HG02884 (cell line): ENCODE results near the gene ZBTB42.

Experiments
- ATAC-seq: cut with Tn5 transposase; IDR thresholded peaks from one replicate; pipeline ENCODE4 v1.9.1; 2021; ENCODE audit warnings: mild to moderate bottlenecking, moderate library complexity; ENCODE audit not compliant: unreplicated experiment

The ZBTB42 gene

DNA sequence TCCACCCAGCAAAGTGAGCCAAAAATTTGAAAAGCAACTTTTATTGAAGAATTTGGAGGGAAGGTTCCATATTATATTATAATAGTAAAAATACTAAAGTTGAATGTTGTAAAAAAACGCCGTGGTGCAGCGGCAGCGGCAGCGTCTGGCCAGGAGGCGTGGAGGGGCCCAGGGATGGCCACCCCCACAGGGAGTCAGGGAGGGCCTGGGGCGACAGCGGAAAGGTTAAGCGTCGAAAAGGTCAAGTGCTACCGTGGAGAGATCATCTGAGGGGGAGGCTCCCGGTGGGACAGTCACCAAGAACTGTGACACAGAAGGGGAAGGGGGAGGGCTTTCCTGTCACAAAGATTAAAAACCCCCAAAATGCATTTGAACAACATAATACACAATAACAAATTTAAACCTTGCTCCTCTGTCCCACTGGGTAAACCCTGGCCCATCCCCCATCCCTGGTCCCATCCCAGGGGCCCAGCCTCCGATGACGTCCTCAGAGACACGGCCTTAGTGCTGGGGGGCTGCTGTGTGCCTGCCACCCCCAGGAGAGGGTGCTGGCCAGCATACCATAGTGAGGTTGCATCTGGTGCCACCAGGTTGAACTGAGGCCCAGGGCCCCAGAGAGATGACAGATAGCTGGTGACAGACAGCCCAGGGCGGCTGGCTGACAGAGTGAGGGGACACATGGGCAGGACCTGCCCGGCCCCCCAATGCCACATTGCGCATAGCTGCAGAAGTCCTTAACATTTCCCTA, 31.4 kb upstream of the ZBTB42 start:
- no peak for ATAC-seq

DNA sequence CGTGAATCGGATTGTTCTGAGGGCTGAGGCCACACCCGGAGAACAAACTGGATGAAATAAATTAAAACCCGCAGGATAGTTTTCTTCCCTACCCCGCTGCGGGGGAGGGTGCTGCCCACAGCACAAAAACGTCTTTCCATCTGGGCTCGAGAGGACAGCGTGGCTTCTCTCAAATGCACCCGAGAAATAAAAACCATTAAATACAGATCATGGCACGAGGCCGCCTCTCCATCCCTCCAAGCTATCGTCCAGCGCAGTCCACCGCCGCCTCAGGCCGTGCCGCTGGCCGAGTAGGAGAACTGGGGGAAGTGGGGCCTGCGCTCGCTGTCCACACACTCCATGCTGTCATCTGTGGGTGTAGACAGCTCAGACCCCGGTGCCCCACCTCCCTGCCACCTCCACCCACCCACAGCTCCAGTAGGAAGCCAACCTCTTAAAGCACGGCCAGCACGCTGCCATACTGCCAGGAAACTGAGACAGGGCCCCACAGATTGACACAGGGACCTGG, 30.8 kb upstream of the ZBTB42 start:
- ATAC-seq: no peak

DNA sequence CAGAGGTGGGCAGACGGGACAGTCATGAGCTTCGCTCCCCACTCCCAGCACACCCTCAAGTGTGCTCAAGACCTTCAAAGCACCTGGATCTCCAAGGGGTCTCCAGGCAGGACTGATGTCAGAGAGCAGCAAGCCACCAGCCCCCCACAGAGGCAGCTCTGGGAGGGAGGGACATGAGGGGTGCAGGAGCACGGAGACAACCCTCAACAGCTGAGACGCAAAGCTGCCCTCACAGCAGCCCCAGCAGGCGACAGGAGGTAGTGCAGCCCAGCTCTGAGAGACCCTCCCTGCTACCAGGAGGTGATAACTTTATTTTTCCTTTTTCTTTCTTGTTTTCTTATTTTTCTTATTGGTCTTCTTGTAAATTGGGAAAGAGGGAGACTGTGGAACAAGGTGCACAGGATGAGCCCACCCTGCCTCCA, 30.0 kb upstream of the ZBTB42 start:
- ATAC-seq: no peak

DNA sequence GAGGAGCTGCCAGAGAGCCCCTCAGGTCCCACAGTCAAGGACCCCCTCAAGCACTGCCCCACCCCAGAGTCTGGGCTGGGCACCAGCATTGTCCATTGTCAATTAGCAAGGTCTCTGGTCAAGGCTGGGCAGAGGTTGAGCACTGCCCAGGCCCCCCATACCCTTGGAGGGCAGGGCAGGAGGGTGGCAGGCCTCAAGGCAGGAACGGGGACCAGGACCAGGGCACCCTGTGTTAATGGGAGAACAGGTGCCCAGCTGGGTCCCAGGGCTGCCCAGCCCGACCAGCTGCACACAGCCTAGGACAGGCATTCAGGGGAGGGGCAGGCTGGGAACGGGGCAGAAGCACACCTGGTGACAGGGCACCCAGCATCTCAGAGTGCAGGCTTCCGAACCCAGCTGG, 29.5 kb upstream of the ZBTB42 start:
- ATAC-seq: no peak

DNA sequence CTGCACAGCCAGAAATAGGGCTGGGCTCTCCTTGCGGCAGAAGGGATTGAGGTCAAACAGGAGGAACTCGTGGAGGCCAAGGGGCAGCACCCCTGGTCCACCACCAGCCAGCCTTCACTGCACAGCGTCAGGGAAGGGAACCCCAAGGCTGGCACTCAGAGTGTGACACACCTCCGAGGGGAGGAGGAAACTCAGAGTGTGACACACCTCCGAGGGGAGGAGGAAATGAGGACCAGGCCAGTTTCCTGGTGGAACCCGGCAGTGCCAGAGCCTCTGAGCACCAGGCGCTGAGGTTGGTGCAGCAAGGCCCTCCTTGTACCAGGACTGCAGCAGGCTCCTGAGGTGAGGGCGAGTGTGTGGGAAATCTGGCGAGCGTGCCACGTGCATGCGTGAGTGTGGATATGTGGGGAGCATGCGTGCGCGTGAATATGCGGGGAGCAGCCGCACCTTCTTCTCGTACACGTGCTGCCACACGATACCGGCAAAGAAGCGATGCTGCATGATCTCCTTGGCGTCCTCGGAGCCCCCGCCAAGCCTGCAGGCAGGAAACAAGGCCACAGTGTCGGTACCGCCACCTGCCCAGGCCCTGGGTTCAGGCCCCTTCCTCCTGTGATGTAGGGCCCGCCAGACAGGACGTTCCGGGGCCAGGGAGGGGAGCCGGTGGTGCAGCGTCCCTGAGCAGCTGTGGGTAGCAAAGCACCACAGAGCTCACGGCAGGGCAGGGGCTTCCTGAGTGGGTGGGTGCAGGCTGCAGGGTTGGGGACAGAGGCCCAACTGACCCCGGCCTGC, 28.8 kb upstream of the ZBTB42 start:
- no peak for ATAC-seq

DNA sequence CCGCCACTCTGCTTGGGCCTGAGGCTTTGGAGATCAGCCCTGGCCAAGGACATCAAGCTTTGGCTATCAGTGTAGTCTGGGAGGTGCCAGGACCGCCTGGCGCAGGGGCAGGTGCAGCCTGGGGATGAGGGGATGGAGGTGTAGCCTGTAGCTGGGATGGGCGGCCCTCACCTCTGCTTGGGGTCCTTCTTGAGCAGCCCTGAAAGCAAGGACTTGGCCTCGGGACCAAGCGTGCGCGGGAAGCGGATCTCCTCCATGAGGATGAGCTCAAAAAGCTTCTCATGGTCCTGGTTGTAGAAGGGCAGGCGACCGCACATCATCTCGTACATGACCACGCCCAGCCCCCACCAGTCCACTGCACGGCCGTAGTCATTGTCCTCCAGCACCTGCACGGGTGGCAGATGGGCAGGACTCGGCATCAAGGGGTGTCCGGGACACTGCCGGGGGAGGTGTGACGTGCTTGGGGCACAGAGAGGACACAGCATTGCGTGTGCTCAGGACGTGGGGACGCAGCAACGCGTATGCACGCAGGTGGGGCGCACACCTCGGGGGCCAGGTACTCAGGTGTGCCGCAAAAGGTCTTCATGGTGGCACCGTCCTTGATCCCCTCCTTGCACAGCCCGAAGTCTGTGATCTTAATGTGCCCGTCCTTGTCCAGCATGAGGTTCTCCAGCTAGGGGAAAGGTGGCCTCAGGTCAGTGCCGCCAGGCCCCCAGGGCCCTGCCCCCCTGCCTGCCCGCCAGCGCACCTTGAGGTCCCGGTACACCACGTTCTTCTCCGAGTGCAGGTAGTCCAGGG, 28.0 kb upstream of the ZBTB42 start:
- ATAC-seq: no peak

DNA sequence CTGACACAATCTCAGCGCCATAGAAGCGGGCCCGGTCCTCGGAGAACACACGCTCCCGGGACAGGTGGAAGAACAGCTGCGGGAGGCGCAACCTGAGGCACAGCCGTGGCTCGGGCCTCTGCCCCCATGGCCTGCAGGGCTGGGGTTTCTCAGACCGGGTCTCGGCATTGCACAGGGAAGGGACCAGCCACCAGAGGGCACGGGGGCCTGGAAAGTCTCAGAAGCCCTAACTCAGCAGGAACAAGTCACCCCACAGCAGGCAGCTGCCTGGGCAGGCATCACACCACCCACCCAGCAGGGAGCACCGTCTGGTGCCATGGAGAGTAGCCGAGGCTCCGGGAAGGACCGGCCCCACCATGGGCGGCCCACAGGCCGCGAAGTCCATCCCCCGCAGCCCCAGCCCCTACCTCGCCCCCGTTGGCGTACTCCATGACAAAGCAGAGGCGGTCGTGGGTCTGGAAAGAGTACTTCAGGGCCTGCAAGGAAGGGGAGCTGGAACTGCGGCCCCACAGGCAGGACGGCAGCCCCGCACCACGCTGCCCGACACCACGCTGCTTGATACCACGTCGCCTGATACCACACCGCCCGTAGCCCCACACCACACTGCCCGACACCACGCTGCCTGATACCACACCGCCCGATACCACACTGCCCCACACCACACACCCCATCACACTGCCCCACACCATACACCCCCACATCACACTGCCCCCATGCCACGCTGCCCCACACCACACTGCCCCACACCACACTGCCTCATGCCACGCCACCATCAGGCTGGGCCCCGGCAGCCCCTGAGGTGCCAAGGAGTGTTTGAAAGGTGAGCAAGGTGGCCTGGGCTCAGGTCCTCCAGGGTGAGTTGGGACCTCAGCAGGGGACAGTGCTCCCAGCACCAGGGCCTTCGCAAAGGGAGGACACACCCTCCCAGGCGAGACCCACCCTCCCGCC, 27.1 kb upstream of the ZBTB42 start:
- ATAC-seq: no peak

DNA sequence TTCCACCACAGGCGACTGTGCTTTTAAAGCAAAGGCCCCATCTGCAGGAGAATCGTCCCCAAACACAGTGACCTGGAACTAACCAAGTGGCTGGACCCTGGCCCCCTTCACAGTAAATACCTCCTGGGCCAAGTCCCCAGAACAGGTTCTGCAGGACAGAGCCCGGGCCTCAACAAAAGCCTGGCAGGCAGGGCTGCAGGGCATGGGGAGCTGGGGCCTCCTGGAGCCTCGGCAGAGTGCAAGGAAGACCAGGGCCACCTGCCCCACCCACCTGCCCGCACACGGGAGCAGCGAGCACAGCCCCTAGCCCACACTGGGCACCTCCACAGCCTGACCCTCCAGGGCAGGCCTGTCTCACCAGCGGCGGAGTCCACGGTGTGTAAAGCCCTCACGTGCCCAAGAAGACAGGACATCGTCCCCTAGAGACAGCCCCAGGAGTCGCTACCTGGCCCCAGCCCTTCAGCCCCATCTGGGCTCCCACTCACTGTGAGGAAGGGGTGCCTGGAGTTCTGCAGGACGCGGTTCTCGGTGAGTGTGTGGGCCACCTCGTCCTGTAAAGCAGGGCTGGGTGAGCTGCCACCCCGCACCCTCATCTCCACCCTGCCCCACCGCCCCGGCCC, 26.3 kb upstream of the ZBTB42 start:
- ATAC-seq: no peak

DNA sequence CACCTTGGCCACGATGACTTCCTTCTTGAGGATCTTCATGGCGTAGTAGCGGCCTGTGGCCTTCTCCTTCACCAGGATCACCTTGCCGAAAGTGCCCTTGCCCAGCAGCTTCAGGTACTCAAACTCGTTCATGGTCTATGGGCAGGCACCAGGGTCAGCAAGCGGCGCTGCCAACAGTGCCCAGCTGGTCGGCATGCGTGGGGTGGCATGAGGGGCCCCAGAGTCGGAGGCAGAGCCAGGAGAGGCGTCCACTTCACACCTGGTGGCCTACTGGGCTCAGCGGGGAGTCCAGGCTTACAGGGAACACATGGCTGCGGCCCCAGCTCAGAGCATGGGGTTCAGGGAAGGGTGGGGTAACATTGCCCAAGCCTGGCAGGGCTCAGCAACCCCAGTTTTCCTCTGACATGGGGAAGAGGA, 25.8 kb upstream of the ZBTB42 start:
- ATAC-seq: no peak

DNA sequence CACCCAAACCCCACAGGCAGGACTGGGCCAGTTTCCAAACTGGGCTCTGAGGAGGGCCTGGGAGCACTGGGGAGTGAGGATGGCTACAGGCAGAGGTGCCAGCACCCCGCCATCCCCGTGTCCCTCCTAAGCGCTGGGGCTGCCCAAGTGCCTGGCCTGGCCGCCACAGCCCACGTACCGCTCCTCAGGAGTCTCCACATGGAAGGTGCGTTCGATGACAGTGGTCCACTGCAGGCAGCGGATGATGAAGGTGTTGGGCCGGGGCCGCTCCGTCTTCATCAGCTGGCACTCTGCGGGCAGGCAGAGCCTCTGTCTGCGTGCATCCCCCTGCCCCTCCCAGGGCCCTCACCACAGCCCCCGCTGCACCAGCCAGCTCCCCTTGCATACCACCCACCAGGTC, 24.4 kb upstream of the ZBTB42 start:
- ATAC-seq: no peak

DNA sequence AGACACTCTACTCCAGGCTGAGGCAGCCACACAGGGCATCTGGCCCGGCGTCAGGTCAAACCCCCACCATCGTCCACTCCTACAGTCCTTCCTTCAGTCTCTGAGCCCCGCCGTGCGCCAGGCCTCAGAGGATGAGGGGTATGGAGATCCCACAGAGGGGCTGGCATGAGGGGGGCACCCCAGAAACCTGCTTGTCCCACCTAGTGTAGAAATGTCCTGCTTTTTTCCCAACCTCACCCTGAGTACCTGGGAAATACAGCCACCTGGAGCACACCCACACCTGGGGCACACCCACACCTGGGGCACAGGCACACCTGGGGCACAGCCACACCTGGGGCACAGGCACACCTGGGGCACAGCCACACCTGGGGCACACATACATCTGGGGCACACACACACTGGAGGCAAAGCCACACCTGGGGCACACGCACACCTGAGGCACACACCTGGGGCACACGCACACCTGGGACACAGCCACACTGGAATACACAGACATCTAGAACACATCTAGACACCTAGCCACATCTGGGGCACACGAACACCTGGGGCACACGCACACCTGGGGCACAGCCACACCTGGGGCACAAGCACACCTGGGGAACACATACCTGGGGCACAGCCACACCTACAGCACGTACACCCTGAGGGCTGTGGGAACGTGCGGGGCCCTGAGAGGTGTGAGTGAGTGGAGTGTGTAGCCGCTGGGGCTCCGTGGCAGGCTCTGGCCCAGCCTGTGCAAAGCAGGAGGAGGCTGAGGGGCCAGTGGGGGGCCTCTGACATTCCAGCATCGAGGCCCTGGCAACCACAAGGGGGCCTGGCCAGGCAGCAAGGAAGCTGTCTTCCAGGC, 23.7 kb upstream of the ZBTB42 start:
- ATAC-seq: no peak

DNA sequence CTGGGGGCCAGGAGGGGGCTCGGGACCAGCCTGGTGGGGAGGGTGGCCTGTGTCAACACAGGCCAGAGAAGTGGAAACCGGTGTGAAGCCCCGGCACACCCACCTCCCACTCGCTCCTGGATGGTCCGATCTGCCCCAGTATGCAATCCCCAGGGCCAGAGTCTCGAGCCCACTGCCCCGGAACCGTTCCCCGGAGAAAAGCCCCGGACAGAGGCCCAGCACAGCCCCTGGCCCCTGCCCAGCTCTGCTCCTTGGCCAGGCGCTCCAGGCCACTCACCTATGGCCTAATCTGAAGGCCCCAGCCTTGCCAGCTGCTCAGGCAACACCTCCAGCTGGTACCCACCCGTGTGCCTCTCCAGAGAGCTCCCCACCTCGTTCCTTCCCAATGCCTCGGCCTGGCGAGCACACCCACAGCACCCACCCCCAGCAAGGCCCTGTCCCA, 23.1 kb upstream of the ZBTB42 start:
- ATAC-seq: no peak

DNA sequence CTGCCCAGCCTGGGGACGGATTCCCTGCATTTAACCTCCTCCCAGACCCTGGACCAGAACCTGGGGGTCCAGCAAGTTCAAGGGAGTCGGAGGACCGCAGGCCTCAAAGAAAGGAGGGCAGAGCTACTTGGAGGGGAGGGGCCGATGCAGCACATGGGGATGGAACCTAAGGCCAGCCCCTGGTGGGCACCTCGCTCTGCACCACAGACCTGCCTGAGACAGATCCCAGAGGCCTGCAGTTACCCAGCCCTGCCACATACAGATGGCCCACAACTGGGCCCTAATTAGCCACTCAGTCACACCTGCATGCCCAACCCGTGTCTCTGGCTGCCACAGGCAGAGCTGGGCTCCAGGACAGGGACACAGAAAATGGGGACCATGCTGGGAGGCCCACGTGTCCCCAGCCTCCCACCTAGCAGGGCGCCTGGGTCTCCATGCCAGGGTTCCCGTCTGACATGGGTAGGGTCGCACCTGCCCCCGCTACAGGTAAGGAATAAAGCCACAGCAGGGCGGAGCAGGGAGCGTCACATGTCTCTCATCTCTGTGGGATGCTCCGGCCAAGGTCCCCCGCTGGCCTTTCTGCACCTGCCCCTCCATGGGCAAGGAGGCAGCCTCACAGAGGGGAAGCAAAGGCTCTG, 22.1 kb upstream of the ZBTB42 start:
- ATAC-seq: no peak

DNA sequence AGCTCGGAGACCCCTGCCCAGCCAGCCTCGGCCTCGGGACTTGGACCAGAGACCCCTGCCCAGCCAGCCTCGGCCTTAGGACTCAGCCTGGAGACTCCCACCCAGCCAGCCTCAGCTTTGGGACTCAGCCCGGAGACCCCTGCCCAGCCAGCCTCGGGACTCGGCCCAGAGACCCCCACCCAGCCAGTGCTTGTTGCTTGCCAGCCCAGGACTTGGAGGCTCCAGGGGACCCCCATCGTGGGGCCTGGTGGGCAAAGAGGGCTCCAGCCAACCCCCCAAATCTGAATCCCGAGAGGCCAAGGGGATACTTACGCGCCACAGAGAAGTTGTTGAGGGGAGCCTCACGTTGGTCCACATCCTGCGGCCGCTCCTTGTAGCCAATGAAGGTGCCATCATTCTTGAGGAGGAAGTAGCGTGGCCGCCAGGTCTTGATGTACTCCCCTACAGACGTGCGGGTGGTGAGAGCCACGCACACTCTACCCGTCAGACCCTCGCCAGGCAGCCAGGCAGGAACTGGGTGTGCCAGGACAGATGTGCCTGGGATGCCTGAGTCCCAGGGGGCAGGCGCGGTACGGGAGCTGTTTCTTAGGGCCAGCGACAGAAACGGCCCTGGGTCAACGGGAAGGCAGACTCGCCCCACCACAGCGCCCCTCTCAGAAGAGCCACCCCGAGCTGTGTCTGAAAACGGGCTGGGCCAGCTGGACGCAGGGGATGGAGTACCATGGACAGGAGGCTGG, 21.0 kb upstream of the ZBTB42 start:
- ATAC-seq: no peak

DNA sequence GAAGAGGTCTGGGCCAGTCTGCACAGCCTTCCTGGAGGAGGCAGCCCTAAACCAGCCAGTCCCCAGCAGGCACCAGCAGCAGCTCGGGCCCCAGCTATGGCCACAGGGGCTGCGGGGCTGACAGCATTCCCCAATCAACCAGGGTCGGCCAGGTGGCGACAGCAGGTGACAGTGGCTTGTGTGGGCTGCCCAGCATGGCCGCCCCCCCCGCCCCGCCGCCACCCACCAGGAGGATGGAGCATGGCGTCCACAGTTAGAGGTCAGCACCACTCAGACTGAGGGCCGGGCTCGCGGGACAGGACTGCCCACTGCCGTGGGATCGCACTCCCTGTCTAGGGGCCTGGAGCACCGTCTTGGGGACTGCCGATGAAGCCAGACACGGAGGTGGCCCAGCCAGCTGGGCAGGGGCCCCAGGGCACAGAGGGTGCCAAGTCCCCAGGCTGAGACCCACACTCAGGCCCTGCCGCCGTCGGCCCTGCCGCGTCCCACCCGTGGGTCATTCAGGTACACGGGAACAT, 20.3 kb upstream of the ZBTB42 start:
- no peak for ATAC-seq

DNA sequence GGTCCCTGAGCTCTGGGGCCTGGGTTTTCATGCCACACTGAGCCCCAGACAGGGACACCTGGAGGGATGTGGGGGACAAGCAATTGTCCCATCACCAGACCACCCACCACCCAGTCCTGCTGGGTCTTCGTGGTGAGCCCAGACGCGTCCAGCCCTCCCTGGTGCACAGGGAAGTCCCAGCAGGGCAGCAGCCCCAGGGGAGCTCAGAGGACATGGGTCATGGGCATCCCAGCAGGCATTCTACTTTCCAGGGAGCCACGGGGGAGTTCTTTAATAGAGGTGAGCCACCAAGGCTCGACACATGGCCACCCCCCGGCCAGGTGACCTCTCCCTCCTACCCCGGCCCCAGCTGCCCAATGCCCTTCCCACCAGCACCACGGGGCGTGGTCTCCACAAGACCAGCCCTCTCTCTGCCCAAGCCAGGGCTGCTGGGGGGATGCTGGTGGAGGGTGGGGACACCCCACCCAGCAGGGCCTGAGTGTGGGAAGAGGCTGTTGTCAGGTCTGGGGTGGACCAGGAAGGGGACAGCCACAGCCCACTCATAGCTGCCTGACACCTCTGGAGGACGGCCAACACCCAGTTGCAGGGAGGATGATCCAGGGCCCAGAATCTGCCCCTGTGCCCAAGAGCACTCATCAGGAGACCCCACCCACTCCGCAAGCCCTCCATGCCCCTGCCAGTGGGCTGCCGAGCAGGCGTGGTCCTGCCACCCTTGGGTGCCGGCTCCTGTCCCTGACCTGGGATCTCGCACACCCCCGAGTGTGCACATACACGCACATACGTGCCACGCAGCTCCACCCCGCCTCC, 19.4 kb upstream of the ZBTB42 start:
- no peak for ATAC-seq
